Chondrocyte (in vitro differentiated cells): ENCODE measurements around the gene SPTBN4. TPM values are rescaled to one million over a fixed set of nuclear protein-coding genes. Genes with fewer than 3 reads are reported as not detected.

ENCODE experiments used
- DNase-seq: peaks from one replicate; pipeline ENCODE4 v3.0.0; 2021; ENCODE audit warnings: mixed read lengths, low spot score
- H3K27ac Mint-ChIP-seq: one replicate; pipeline ENCODE4 v1.8.0; 2021; ENCODE audit warnings: mild to moderate bottlenecking, moderate library complexity, mixed read lengths; ENCODE audit not compliant: unreplicated experiment
- H3K27me3 Mint-ChIP-seq: 2 replicates; pipeline ENCODE4 v1.8.0; 2021; ENCODE audit warnings: low read depth, mixed read lengths
- H3K36me3 Mint-ChIP-seq: 2 replicates; pipeline ENCODE4 v1.8.0; 2021; ENCODE audit warnings: low read depth, mixed read lengths
- H3K4me1 Mint-ChIP-seq: 2 replicates; pipeline ENCODE4 v1.8.0; 2021; ENCODE audit warnings: low read depth, mild to moderate bottlenecking, mixed read lengths
- H3K4me3 Mint-ChIP-seq: one replicate; pipeline ENCODE4 v1.8.0; 2021; ENCODE audit warnings: mild to moderate bottlenecking, moderate library complexity, mixed read lengths; ENCODE audit not compliant: unreplicated experiment
- H3K9me3 Mint-ChIP-seq: 2 replicates; pipeline ENCODE4 v1.8.0; 2021; ENCODE audit warnings: low read depth, mixed read lengths
- total RNA-seq: library from RNA; stranded (reverse); gene quantifications from 3 replicates; pipeline ENCODE4 v1.2.1, GENCODE V29; 2021
- TF ChIP-seq, protein P1 (sequence below): fragments of 200-600 bp; sonication (generic); IDR thresholded peaks from 2 replicates; pipeline ENCODE4 v1.5.0; 2021; ENCODE audit warnings: antibody characterized with exemption, mild to moderate bottlenecking, moderate library complexity

SPTBN4 gene
- total RNA-seq, 1 donor from 2014 or later, result 2.5 TPM

DNA sequence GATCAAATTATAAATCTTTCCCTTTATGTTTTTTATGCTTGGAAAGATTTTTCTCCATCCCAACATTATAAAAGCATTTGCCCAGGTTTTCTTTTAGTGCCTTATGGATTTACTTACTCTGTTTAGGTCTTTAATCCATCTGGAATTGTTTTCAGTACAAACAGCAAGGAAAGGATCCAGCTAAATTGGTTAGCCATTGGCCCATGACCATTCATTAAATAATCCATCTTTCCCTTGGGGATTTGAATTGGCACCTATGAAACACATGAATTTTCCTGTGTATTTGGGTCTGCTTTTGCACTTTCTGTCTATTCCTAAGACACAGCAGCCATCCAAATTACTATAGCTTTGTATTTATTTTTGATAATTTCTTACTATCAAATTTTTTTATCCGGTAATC lies 81.0 kb downstream of the SPTBN4 start:
- Mint-ChIP-seq H3K4me1 (peaks cover 9% of the 10 kb centered on the region), H3K36me3 (peaks cover 2% of the 10 kb centered on the region), H3K27me3 (peaks cover 28% of the 10 kb centered on the region), H3K27ac (no peak overlapping the region), H3K4me3 (no peak overlapping the region), H3K9me3 (peaks cover 6% of the 10 kb centered on the region)
- TF ChIP-seq, protein P1, sequence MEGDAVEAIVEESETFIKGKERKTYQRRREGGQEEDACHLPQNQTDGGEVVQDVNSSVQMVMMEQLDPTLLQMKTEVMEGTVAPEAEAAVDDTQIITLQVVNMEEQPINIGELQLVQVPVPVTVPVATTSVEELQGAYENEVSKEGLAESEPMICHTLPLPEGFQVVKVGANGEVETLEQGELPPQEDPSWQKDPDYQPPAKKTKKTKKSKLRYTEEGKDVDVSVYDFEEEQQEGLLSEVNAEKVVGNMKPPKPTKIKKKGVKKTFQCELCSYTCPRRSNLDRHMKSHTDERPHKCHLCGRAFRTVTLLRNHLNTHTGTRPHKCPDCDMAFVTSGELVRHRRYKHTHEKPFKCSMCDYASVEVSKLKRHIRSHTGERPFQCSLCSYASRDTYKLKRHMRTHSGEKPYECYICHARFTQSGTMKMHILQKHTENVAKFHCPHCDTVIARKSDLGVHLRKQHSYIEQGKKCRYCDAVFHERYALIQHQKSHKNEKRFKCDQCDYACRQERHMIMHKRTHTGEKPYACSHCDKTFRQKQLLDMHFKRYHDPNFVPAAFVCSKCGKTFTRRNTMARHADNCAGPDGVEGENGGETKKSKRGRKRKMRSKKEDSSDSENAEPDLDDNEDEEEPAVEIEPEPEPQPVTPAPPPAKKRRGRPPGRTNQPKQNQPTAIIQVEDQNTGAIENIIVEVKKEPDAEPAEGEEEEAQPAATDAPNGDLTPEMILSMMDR, result no peak
- no peak for DNase-seq

DNA sequence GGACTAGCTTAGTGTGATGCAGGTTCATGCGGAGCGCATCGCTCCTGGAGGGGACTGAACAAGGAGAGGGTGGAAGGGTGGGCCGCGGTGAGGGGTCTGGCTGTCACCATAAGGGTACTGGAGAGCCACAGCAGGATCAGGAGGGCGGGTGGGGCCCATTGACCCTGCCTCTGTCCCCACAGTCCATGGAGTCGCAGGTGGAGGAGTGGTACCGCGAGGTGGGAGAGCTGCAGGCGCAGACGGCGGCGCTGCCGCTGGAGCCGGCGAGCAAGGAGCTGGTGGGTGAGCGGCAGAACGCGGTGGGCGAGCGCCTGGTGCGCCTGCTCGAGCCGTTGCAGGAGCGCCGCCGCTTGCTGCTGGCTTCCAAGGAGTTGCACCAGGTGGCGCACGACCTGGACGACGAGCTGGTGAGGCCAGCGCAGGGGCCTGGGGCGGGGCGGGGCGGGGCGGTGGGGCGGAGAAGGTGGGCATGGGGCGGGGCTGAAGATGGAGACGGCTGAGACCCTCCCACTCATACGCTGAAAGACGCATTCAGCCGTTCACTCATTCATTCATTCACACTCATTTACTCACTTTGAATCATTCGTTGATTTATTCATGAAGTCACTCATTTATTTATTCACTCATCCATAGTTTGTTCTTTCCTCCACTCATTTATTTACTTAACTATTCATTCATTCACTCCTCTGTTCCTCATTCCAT lies 82.4 kb downstream of the SPTBN4 start:
- H3K4me1 Mint-ChIP-seq, result peaks cover 9% of the 10 kb centered on the region
- peaks cover 39% of the 10 kb centered on the region for H3K27me3 Mint-ChIP-seq
- peaks cover 2% of the 10 kb centered on the region for H3K36me3 Mint-ChIP-seq
- H3K27ac Mint-ChIP-seq, result no peak overlapping the region
- TF ChIP-seq, protein P1, result peak; percentile 76
- peak overlapping the region; percentile 28 for H3K4me3 Mint-ChIP-seq
- DNase-seq, result no peak
- H3K9me3 Mint-ChIP-seq, result peaks cover 6% of the 10 kb centered on the region

DNA sequence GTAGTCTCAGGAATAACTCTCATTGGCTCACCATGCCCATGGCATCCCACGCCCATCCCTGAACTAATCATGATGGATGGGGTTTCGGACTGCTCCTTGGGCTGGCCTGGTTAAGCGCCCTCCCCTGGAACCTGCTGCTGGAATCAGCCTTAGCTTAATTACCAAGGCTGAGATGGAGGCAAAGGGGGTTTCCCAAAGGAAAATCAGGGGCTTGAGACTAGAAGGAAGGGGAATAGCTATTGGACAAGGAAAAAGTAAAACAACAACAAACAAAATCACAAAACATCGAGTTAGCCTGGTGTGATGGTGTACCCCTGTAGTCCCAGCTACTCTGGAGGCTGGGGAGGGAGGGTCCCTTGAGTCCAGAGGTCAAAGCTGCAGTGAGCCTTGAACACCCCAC lies 84.2 kb downstream of the SPTBN4 start:
- no peak for DNase-seq
- peaks cover 6% of the 10 kb centered on the region for H3K9me3 Mint-ChIP-seq
- H3K27ac Mint-ChIP-seq, result no peak overlapping the region
- peaks cover 9% of the 10 kb centered on the region for H3K4me1 Mint-ChIP-seq
- peaks cover 2% of the 10 kb centered on the region for H3K36me3 Mint-ChIP-seq
- no peak overlapping the region for H3K4me3 Mint-ChIP-seq
- TF ChIP-seq, protein P1, result no peak
- peaks cover 53% of the 10 kb centered on the region for H3K27me3 Mint-ChIP-seq

DNA sequence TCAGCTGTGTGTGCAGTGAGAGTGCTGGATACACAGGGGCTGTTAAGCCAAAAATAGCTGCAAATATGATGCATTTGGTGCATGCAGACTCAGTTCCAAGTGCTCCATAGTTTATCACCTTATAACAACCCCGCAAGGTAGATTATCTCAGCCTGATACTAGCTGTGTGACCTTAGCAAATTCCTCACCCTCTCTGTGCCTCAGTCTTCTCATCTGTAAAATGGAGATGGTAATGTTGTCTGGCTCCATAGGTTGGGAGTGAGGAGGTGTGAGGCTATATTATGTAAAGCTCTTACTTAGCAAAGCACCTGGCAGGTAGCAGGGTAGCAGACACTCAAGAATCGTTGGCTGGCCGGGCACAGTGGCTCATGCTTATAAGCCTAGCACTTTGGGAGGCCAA lies 86.0 kb downstream of the SPTBN4 start:
- no peak overlapping the region for H3K27ac Mint-ChIP-seq
- H3K4me1 Mint-ChIP-seq, result peaks cover 9% of the 10 kb centered on the region
- peaks cover 59% of the 10 kb centered on the region for H3K27me3 Mint-ChIP-seq
- TF ChIP-seq, protein P1, result no peak
- no peak overlapping the region for H3K4me3 Mint-ChIP-seq
- no peaks in the 10 kb centered on the region for H3K36me3 Mint-ChIP-seq
- H3K9me3 Mint-ChIP-seq, result no peaks in the 10 kb centered on the region
- no peak for DNase-seq

DNA sequence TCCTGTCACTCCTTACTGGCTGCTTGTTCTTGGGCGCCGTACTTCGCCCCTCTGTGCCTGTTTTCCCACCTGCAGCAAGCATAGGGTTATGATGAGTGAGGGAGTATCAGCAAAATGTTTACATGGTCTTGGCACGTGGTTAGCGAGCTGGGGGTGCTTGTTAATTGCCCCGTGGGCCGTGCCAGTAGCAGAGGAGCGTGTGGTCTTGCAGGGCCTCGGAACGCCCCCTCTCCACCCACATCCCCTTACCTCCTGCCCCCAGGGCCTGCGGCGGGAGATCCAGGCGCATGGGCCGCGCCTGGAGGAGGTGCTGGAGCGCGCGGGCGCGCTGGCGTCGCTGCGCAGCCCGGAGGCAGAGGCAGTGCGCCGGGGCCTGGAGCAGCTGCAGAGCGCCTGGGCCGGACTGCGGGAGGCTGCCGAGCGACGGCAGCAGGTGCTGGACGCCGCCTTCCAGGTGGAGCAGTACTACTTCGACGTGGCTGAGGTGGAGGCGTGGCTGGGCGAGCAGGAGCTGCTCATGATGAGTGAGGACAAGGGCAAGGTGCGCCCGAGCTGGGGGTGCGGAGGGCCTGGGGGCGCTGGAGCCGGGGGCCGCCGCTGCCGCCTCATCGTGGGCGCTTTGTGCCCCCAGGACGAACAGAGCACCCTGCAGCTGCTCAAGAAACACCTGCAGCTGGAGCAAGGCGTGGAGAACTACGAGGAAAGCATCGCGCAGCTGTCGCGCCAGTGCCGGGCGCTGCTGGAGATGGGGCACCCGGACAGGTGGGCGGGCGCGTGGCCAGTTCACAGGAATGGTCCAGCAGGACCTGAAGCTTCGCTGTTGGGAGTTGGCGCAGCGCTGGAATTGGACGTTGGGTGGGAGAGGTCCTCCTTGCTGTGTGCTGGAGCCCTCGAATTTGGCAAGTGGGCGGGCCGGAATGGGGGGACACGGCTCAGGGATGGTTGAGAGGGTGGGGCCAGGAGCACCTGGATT lies 87.4 kb downstream of the SPTBN4 start:
- Mint-ChIP-seq H3K27ac (no peak overlapping the region), H3K4me1 (peaks cover 5% of the 10 kb centered on the region), H3K4me3 (no peak overlapping the region), H3K36me3 (no peaks in the 10 kb centered on the region), H3K27me3 (peaks cover 58% of the 10 kb centered on the region), H3K9me3 (no peaks in the 10 kb centered on the region)
- TF ChIP-seq, protein P1, result no peak
- DNase-seq, result no peak
